ENCODE results near the gene TRIP10. TPM values are rescaled to one million over a fixed set of nuclear protein-coding genes. Genes with fewer than 3 reads are reported as not detected.
A peak's percentile ranks its signal among the peaks of the same experiment; 100 is the strongest.

The TRIP10 gene
- total and polyA plus RNA-seq, 10 of the 15 experiments (the other 5 are each of a cell fraction or from before 2014, with no cell fraction given): 0.79 to 54.5 (median 32.5) TPM

DNA sequence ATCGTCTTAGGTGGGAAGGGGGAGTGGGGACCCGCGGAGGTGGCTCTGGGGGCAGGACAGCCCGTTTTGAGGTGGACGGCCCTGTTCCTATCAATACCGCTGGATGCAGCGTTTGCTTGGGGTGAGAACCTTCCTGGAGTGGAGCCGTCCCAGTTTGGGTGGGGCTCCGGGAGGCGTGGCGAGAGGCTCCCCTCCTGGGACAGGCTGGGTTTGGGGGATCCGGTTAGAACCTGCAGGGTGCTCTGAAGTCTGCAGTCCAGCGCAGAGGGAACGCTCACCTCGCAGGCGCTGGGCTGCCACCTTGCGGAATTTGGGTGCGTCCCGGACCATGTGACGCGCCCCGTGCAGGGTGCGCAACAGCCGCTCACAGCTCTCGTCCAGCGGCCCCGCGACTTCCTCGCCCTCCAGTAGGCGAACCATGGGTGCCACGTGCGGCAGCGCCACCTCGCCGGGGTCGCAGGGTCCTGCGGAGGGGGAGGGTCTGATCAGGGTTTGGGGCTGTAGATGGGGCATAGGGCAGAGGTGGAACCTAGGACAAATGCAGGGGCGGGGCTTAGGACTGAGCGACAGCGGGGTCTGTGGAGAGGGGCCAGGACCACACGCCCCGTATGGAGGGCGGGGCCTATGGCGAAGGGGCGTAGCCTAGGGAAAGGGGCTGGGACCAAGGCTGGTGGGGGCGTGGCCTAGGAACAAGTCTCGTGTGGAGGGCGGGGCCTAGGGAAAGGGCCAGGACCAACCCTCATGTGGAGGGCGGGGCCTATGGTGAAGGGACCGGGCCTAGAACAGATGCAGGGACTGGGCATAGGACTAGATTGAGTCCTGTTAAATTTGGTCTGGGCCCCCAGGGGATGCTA, 13.9 kb downstream of the TRIP10 start (continued):
- TF ChIP-seq, protein P1, sequence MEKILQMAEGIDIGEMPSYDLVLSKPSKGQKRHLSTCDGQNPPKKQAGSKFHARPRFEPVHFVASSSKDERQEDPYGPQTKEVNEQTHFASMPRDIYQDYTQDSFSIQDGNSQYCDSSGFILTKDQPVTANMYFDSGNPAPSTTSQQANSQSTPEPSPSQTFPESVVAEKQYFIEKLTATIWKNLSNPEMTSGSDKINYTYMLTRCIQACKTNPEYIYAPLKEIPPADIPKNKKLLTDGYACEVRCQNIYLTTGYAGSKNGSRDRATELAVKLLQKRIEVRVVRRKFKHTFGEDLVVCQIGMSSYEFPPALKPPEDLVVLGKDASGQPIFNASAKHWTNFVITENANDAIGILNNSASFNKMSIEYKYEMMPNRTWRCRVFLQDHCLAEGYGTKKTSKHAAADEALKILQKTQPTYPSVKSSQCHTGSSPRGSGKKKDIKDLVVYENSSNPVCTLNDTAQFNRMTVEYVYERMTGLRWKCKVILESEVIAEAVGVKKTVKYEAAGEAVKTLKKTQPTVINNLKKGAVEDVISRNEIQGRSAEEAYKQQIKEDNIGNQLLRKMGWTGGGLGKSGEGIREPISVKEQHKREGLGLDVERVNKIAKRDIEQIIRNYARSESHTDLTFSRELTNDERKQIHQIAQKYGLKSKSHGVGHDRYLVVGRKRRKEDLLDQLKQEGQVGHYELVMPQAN (conservative IDR thresholded peaks at IDR 0.05): peak; percentile 66
- TF ChIP-seq POLR2AphosphoS5 (IDR thresholded peaks at IDR 0.05; ENCODE audit: low read length): peak; percentile 52; the same call in 1 of the 2 replicates
- peak; percentile 86 for TF ChIP-seq MXI1 (IDR thresholded peaks at IDR 0.05; ENCODE audit: low read depth, low read length)
- peak in 1 of 2 experiments; percentile 46; a peak in 2 of 4 replicates for TF ChIP-seq IKZF2 (IDR thresholded peaks at IDR 0.05)
- no peak; the same call in 1 of the 2 replicates for TF ChIP-seq NBN (IDR thresholded peaks at IDR 0.05)
- TF ChIP-seq, protein P2, sequence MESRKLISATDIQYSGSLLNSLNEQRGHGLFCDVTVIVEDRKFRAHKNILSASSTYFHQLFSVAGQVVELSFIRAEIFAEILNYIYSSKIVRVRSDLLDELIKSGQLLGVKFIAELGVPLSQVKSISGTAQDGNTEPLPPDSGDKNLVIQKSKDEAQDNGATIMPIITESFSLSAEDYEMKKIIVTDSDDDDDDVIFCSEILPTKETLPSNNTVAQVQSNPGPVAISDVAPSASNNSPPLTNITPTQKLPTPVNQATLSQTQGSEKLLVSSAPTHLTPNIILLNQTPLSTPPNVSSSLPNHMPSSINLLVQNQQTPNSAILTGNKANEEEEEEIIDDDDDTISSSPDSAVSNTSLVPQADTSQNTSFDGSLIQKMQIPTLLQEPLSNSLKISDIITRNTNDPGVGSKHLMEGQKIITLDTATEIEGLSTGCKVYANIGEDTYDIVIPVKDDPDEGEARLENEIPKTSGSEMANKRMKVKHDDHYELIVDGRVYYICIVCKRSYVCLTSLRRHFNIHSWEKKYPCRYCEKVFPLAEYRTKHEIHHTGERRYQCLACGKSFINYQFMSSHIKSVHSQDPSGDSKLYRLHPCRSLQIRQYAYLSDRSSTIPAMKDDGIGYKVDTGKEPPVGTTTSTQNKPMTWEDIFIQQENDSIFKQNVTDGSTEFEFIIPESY (IDR thresholded peaks at IDR 0.05): no peak
- 0 out of 2 replicates have a peak, but pooled peaks have one; percentile 9 for TF ChIP-seq CREB1 (IDR thresholded peaks at IDR 0.05; ENCODE audit: low read depth)
- TF ChIP-seq NFYA (IDR thresholded peaks at IDR 0.05; ENCODE audit: borderline replicate concordance, low read depth, low read length): no peak
- no peak; the same call in 1 of the 2 replicates for TF ChIP-seq POLR2AphosphoS2 (IDR thresholded peaks at IDR 0.05; ENCODE audit: low read depth, low read length)
- TF ChIP-seq NR2F1 (conservative IDR thresholded peaks at IDR 0.05): peak; percentile 76
- TF ChIP-seq HDGF (IDR thresholded peaks at IDR 0.05): peak; percentile 93
- TF ChIP-seq, protein P3, sequence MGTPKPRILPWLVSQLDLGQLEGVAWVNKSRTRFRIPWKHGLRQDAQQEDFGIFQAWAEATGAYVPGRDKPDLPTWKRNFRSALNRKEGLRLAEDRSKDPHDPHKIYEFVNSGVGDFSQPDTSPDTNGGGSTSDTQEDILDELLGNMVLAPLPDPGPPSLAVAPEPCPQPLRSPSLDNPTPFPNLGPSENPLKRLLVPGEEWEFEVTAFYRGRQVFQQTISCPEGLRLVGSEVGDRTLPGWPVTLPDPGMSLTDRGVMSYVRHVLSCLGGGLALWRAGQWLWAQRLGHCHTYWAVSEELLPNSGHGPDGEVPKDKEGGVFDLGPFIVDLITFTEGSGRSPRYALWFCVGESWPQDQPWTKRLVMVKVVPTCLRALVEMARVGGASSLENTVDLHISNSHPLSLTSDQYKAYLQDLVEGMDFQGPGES (IDR thresholded peaks at IDR 0.05): no peak
- TF ChIP-seq, protein P4, sequence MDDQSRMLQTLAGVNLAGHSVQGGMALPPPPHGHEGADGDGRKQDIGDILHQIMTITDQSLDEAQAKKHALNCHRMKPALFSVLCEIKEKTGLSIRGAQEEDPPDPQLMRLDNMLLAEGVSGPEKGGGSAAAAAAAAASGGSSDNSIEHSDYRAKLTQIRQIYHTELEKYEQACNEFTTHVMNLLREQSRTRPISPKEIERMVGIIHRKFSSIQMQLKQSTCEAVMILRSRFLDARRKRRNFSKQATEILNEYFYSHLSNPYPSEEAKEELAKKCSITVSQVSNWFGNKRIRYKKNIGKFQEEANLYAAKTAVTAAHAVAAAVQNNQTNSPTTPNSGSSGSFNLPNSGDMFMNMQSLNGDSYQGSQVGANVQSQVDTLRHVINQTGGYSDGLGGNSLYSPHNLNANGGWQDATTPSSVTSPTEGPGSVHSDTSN (IDR thresholded peaks at IDR 0.05; ENCODE audit: insufficient replicate concordance, low read depth, low read length): peak; percentile 85
- TF ChIP-seq FOS (IDR thresholded peaks at IDR 0.05; ENCODE audit: borderline replicate concordance, extremely low read depth, insufficient read length): no peak
- no peak for TF ChIP-seq FOXM1 (IDR thresholded peaks at IDR 0.05; ENCODE audit: low read depth, low read length)
- peak; percentile 52; the same call in 1 of the 2 replicates for TF ChIP-seq ZNF207 (IDR thresholded peaks at IDR 0.05; ENCODE audit: borderline replicate concordance)
- peak; percentile 28; the same call in 1 of the 2 replicates for TF ChIP-seq SPI1 (IDR thresholded peaks at IDR 0.05; ENCODE audit: borderline replicate concordance, insufficient read depth, low read depth, low read length)
- no peak for TF ChIP-seq CBX3 (IDR thresholded peaks at IDR 0.05; ENCODE audit: borderline replicate concordance, low read depth)

Measured in GM12878 (cell line).